Activated CD4-positive, alpha-beta T cell treated with anti-CD3 and anti-CD28 coated beads, Interleukin-2, amount 50 U/mL, for 1 hour (primary cell): ENCODE data around the gene LMAN1.

ENCODE experiments used
- DNase-seq: peaks from one replicate; pipeline ENCODE4 v3.0.0-alpha.2; 2020

The LMAN1 gene

GRCh38 chr18:59301929-59302328 is 57.1 kb downstream of the LMAN1 start:
- no peak for DNase-seq

GRCh38 chr18:59300676-59301285 is 58.3 kb downstream of the LMAN1 start:
- DNase-seq, result no peak

- no peak for DNase-seq
These were observed 60.2 kb downstream of the LMAN1 start for GRCh38 chr18:59298871-59299270.

GRCh38 chr18:59293317-59293716 is 65.7 kb downstream of the LMAN1 start:
- no peak for DNase-seq

GRCh38 chr18:59286341-59286740 is 72.7 kb downstream of the LMAN1 start:
- DNase-seq, result no peak

GRCh38 chr18:59282341-59282740 is 76.7 kb downstream of the LMAN1 start:
- DNase-seq, result no peak

- no peak for DNase-seq
These were observed 79.3 kb downstream of the LMAN1 start for GRCh38 chr18:59279722-59280121.

- no peak for DNase-seq
These were observed 79.9 kb downstream of the LMAN1 start for GRCh38 chr18:59279193-59279592.

- DNase-seq, result no peak
These were observed 80.3 kb downstream of the LMAN1 start for GRCh38 chr18:59278793-59279192.
